Colonic mucosa (tissue), 4 donors: ENCODE data around the gene PPFIA2. TPM values are rescaled to one million over a fixed set of nuclear protein-coding genes. Genes with fewer than 3 reads are reported as not detected.

ENCODE experiments used
- DNase-seq: peaks from one replicate; pipeline ENCODE4 v3.0.0-alpha.2; 2020
- H3K27ac ChIP-seq: fragments of 200-600 bp; one replicate; pipeline ENCODE4 v1.8.0; 2021
- H3K27me3 ChIP-seq: fragments of 200-600 bp; one replicate; pipeline ENCODE4 v1.8.0; 2021
- H3K36me3 ChIP-seq: fragments of 200-600 bp; one replicate; pipeline ENCODE4 v1.8.0; 2021
- H3K4me1 ChIP-seq: fragments of 200-600 bp; one replicate; pipeline ENCODE4 v1.8.0; 2021; ENCODE audit warnings: mild to moderate bottlenecking
- H3K4me3 ChIP-seq: fragments of 200-600 bp; one replicate; pipeline ENCODE4 v1.8.0; 2021
- H3K9ac ChIP-seq, 2 donors: one replicate each; pipeline ENCODE4 v1.7.0; 2013; ENCODE audit warnings: control low read depth in 2 of 2, low read depth in 2 of 2, low read length in 2 of 2
- H3K9me3 ChIP-seq: fragments of 200-600 bp; one replicate; pipeline ENCODE4 v1.8.0; 2021
- CTCF ChIP-seq: fragments of 200-600 bp; IDR thresholded peaks from one replicate; pipeline ENCODE4 v1.8.0; 2022; ENCODE audit warnings: antibody characterized with exemption, mild to moderate bottlenecking
- intact Hi-C: fragments of 100-400 bp; cut with DNase I; formaldehyde crosslinking; loops from one replicate; pipeline ENCODE4 v1.14.1; 2022
- total RNA-seq, 2 donors: library from RNA; stranded (reverse); fragmentation: NEBNext Ultra II Directional in 1 of 2; extraction: Animal tissue kit (Norgen Biotek cat#: 25700) in 1 of 2; gene quantifications; one replicate each; pipeline ENCODE4 v1.2.1, GENCODE V29; 2021
- donor health status: healthy.
- donor health status: DM: no; HTN: no; CAD: no.
- donor health status: DM: no; HTN: no; CAD: no.

Gene PPFIA2
- total RNA-seq, 2 donors from 2014 or later: 0.49 to 2.2 TPM

DNA sequence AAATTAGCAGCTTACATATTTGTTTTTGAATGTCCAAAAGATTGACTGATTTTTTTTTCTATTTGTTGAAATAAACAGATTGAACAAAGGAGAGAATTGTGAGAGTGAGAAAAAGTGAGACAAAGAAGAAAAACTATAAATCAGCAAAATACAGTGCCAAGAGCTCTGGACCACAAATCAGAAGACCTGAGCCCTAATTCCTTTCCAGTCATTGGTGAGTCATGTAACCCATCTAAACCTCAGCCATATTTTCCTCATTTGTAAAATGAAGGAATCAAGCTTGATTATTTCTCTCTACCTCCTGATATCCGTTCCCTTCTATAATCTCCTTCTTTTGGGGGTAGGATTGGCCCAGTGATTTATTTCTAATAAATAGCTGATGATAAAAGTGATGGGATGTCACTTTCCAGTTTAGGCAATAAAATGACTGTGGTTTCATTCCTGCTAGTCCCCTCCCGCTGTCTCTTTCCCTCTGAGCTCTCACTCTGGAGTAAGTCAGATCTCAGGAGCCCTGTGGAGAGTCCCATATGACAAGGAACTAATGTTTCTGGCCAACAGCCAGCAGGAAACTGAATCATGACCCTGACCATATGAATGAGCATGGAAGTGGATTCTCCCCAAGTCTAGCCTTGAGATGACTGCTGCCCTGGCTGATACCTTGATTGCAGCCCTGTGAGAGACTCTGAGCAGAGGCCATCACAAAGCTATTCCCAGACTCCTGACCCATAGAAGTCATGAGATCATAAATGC, 462.4 kb downstream of the PPFIA2 start:
- intact Hi-C loops: no loop called here
- DNase-seq: no peak
- no peaks in the 10 kb centered on the region for H3K36me3 ChIP-seq
- no peaks in the 10 kb centered on the region for H3K4me1 ChIP-seq
- H3K27me3 ChIP-seq: no peaks in the 10 kb centered on the region
- no peak overlapping the region for H3K4me3 ChIP-seq
- no peak for TF ChIP-seq CTCF
- no peak overlapping the region for H3K27ac ChIP-seq
- no peak overlapping the region for H3K9ac ChIP-seq
- H3K9me3 ChIP-seq: no peaks in the 10 kb centered on the region

DNA sequence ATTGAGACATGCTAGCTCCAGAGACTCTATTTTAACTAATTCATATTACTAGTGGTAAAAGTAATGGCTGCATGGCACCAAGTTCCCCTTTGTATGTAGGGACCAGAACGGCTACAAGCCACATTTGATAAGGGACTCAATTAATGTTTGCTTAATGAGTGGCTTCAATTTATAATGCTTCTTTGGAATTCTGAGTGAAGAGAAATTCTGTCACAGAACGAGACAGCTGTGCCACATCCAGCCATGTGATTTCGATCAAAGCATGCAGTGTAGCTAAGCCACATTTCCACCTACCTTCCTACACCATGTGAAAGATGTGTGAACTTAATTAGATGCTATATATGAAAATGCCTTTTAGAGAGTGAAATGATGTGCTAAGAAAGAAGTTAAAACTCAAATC, 463.9 kb downstream of the PPFIA2 start:
- no peaks in the 10 kb centered on the region for H3K36me3 ChIP-seq
- no peak for TF ChIP-seq CTCF
- H3K27ac ChIP-seq: no peak overlapping the region
- H3K9me3 ChIP-seq: no peaks in the 10 kb centered on the region
- no peaks in the 10 kb centered on the region for H3K27me3 ChIP-seq
- intact Hi-C loops: no loop called here
- H3K9ac ChIP-seq: no peak overlapping the region
- no peaks in the 10 kb centered on the region for H3K4me1 ChIP-seq
- no peak for DNase-seq
- H3K4me3 ChIP-seq: no peak overlapping the region

DNA sequence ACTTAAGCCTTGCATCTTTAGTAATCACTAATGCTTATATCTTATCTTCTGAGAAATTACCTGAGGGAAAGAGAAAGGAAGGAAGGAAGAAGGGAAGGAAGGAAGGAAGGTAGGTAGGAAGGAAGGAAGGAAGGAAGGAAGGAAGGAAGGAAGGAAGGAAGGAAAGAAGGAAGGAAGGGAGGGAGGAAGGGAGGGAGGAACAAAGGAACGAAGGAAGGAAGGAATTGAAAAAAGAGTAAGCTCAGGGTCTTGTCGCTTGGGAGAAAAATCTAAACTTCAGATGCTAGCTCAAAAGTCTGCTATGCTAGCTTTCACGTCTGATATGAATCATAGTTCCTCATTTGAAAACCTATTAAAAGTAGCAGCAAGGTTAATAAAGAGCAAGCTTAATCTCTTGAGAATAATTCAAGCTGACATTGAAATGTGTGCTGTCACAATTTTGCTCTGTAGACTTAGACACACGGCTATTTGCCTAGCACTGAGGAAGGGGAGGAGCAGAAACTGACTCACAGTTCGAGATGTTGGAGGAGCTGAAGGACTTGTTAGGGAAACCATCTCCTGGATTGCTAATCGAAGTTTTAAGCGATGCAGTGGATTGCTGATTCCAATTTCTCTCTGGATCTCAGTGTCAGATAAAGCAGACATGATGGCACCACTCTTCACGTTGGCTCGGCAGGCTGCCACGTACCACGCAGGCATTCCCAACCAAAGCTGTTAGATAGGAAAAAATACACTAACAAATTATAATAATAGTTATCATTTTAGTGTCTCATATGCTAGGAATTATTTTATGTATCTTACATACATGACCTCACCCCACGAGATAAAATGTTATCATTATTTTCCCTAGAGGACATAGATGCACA, 464.6 kb downstream of the PPFIA2 start:
- TF ChIP-seq CTCF: no peak
- Histone ChIP-seq H3K27ac (no peak overlapping the region), H3K4me1 (no peaks in the 10 kb centered on the region), H3K9ac (no peak overlapping the region), H3K36me3 (no peaks in the 10 kb centered on the region), H3K4me3 (no peak overlapping the region), H3K27me3 (no peaks in the 10 kb centered on the region), H3K9me3 (no peaks in the 10 kb centered on the region)
- intact Hi-C loops: no loop called here
- no peak for DNase-seq

DNA sequence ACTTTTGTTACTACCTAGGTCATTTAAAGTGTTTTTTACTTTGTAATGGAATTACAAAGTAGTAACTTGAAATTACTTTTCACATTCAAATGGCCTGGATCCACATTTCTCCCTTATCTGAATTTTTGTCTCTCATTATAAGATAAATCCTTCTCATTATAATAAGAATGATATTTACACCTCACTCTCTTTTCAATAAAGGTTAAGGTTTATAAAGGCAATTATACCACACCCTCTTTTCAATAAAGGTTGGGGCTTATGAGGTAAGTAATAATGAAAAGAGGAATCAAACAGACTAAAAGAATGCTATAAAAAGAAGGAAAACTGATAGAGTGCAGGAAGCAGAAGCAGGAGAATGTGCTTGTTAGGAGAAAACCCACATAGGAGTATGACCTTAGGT, 470.5 kb downstream of the PPFIA2 start:
- H3K36me3 ChIP-seq: no peaks in the 10 kb centered on the region
- H3K4me3 ChIP-seq: no peak overlapping the region
- H3K4me1 ChIP-seq: no peaks in the 10 kb centered on the region
- H3K27me3 ChIP-seq: no peaks in the 10 kb centered on the region
- intact Hi-C loops: no loop called here
- H3K9me3 ChIP-seq: no peaks in the 10 kb centered on the region
- no peak for TF ChIP-seq CTCF
- no peak overlapping the region for H3K27ac ChIP-seq
- H3K9ac ChIP-seq: no peak overlapping the region
- DNase-seq: no peak

GRCh38 chr12:81284137-81284536, 475.0 kb downstream of the PPFIA2 start:
- DNase-seq: no peak
- Histone ChIP-seq H3K27ac (no peak overlapping the region), H3K27me3 (no peaks in the 10 kb centered on the region), H3K4me1 (no peaks in the 10 kb centered on the region), H3K9ac (no peak overlapping the region), H3K36me3 (no peaks in the 10 kb centered on the region), H3K4me3 (no peak overlapping the region), H3K9me3 (no peaks in the 10 kb centered on the region)
- TF ChIP-seq CTCF: no peak
- intact Hi-C loops: no loop called here
